Gastrocnemius medialis (tissue), 4 donors: ENCODE data around the gene SMAD2. TPM values are rescaled to one million over a fixed set of nuclear protein-coding genes. Genes with fewer than 3 reads are reported as not detected.

ENCODE experiments used
- ATAC-seq, 2 donors: fragments of 150-250 bp; one replicate each; pipeline ENCODE4 v1.9.1; 2016
- DNase-seq, 2 donors: peaks; one replicate each; pipeline ENCODE4 v3.0.0-alpha.2; 2019
- H3K27ac ChIP-seq, 4 donors: fragments of 200-600 bp; sonication (generic); 1 replicate in 1 of 4; 2 replicates in 3 of 4; pipeline ENCODE4 v1.5.1; 2016 to 2018; ENCODE audit warnings: mild to moderate bottlenecking in 2 of 4, moderate library complexity in 1 of 4
- H3K27me3 ChIP-seq, 3 donors: fragments of 200-600 bp; sonication (generic) in 2 of 3; 1 replicate in 1 of 3; 2 replicates in 2 of 3; pipeline versions ENCODE4 v1.5.1 to v1.6.0; 2016 to 2019; ENCODE audit warnings: mild to moderate bottlenecking in 1 of 3, moderate library complexity in 1 of 3
- H3K36me3 ChIP-seq, 2 donors: fragments of 200-600 bp; sonication (generic) in 1 of 2; one replicate each; pipeline ENCODE4 v1.5.1; 2017 to 2018
- H3K4me1 ChIP-seq, 2 donors: fragments of 200-600 bp; sonication (generic) in 1 of 2; one replicate each; pipeline ENCODE4 v1.5.1; 2016 to 2017; ENCODE audit warnings: mild to moderate bottlenecking in 2 of 2
- H3K4me3 ChIP-seq, 4 donors: fragments of 200-600 bp; sonication (generic) in 3 of 4; 1 replicate in 1 of 4; 2 replicates in 3 of 4; pipeline ENCODE4 v1.5.1; 2016 to 2019; ENCODE audit warnings: mild to moderate bottlenecking in 2 of 4
- H3K9me3 ChIP-seq, 3 donors: fragments of 200-600 bp; sonication (generic) in 2 of 3; 1 replicate in 1 of 3; 2 replicates in 2 of 3; pipeline ENCODE4 v1.5.1; 2016 to 2019
- CTCF ChIP-seq, 5 experiments: fragments of 450-650 bp in 3 of 5; fragments of 200-600 bp in 2 of 5; sonication (generic) in 2 of 5; IDR thresholded peaks in 4 of 5; conservative IDR thresholded peaks in 1 of 5; 1 replicate in 4 of 5; 2 replicates in 1 of 5; pipeline ENCODE4 v1.5.1; 2016 to 2019; ENCODE audit warnings: antibody characterized with exemption in 5 of 5, mild to moderate bottlenecking in 3 of 5, moderate library complexity in 3 of 5
- POLR2A ChIP-seq, 2 donors: fragments of 450-650 bp; IDR thresholded peaks; one replicate each; pipeline ENCODE4 v1.6.1; 2017; ENCODE audit warnings: antibody characterized with exemption in 2 of 2, mild to moderate bottlenecking in 2 of 2, moderate library complexity in 2 of 2
- in situ Hi-C, 4 donors: fragments of 200-750 bp; cut with MboI; loops; one replicate each; pipeline versions ENCODE4 v1.15.0 to v1.8.0; 2017; ENCODE audit warnings: low sequenced_read_pairs in 4 of 4
- intact Hi-C: fragments of 100-400 bp; cut with DNase I; formaldehyde crosslinking; loops from one replicate; pipeline ENCODE4 v1.15.1; 2023; ENCODE audit warnings: low total_unique reads
- total RNA-seq, 4 donors: library from RNA; depleted of rRNA; stranded (reverse); fragments of >200 nt; gene quantifications; one replicate each; pipeline versions ENCODE4 v1.1.0 to v1.2.3, GENCODE V29; 2016

The SMAD2 gene
- total RNA-seq, 4 donors from 2014 or later, result 53.6 to 67.7 (median 61.3) TPM

- in situ Hi-C loops, result no loop called here
- TF ChIP-seq POLR2A (IDR thresholded peaks at IDR 0.05) (no peak), CTCF (IDR thresholded peaks at IDR 0.05 in 4 of 5, conservative IDR thresholded peaks at IDR 0.05 in 1 of 5) (no peak)
- Histone ChIP-seq H3K27me3 (no peaks in the 10 kb centered on the region), H3K4me3 (no peak overlapping the region), H3K27ac (no peak overlapping the region), H3K36me3 (no peaks in the 10 kb centered on the region), H3K4me1 (peaks cover 0 to 8% of the 10 kb centered on the region in 2 donors), H3K9me3 (no peaks in the 10 kb centered on the region)
- ATAC-seq (no peak), DNase-seq (no peak)
- intact Hi-C loops, result no loop called here
Measured at GRCh38 chr18:47950511-47950910, 20.1 kb upstream of the SMAD2 start.

DNA sequence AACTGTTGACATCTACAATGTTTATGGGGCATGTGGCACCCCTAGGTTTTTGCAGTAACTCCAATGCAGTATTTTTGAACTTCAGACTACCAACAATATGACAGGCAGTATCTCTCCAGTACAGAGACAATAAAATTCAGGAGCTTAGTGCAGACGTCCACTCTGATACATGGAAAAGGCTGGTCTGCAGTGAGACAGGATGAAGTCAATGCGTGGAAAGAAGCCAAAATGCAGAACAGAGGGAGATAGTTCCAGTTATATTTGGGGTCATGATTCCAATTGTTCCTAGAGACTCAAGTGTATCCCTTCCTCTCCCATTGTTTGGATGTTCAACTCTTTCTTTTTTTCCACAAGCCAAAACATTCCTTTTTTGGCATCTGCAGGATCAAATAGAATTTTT is 18.7 kb upstream of the SMAD2 start:
- Histone ChIP-seq H3K27ac (no peak overlapping the region), H3K36me3 (no peaks in the 10 kb centered on the region), H3K27me3 (no peaks in the 10 kb centered on the region), H3K9me3 (no peaks in the 10 kb centered on the region), H3K4me3 (no peak overlapping the region), H3K4me1 (peaks cover 0 to 8% of the 10 kb centered on the region in 2 donors)
- DNase-seq (no peak), ATAC-seq (no peak)
- intact Hi-C loops, result no loop called here
- TF ChIP-seq POLR2A (IDR thresholded peaks at IDR 0.05), result no peak
- no peak for TF ChIP-seq CTCF (IDR thresholded peaks at IDR 0.05 in 4 of 5, conservative IDR thresholded peaks at IDR 0.05 in 1 of 5)
- in situ Hi-C loops, result no loop called here

- in situ Hi-C loops (no loop called here), intact Hi-C loops (no loop called here)
- no peak for TF ChIP-seq CTCF (IDR thresholded peaks at IDR 0.05 in 4 of 5, conservative IDR thresholded peaks at IDR 0.05 in 1 of 5)
- TF ChIP-seq POLR2A (IDR thresholded peaks at IDR 0.05), result no peak
- H3K27me3 ChIP-seq, result no peaks in the 10 kb centered on the region
- no peak overlapping the region for H3K4me3 ChIP-seq
- no peak for DNase-seq
- ATAC-seq, result no peak
- no peaks in the 10 kb centered on the region for H3K36me3 ChIP-seq
- no peaks in the 10 kb centered on the region for H3K9me3 ChIP-seq
- no peaks in the 10 kb centered on the region for H3K4me1 ChIP-seq
- no peak overlapping the region for H3K27ac ChIP-seq
Measured at GRCh38 chr18:47946889-47947288, 16.4 kb upstream of the SMAD2 start.

DNA sequence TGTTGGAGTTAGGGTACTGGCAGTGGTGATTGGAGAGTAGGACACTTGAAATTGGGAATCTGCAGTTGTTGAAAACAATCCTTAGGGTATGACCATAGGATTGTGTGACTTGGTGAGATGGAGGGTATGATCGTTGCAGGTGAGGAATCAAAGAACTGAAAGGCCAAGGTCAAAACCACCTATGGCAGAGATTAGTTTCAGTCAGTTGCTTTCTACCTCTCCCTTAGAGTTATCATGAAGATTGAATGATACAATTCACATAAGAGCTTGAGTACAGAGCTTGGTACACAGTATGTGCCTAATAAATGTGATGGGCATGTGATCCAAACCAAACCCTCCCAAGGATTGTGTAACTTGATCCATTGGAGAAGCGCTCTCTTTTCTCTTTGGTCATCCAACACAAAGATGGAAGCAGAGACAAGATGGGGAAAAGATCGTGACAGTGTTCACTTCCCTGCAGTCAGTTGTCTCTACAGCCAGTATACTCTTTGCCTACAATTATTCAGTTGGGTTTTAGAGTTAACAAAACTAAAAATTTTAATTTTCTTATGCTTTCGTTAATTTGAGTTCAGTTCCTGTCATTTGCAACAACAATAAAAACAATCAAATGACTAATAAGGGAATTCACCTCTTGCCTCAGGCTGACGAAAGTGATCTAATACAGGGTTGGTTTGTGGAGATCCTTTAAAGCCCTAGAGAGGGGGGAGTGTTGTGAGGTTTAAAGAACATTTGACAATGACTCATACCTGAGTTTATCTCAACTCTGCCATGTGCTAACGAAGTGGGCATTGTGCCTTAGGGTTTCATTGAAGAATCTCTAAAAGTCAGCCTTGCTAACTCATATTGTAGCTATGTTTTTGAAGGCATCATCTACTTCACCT is 14.8 kb upstream of the SMAD2 start:
- ATAC-seq (no peak), DNase-seq (no peak)
- no peaks in the 10 kb centered on the region for H3K36me3 ChIP-seq
- H3K9me3 ChIP-seq, result no peaks in the 10 kb centered on the region
- no peaks in the 10 kb centered on the region for H3K4me1 ChIP-seq
- H3K27ac ChIP-seq, result no peak overlapping the region
- no peaks in the 10 kb centered on the region for H3K27me3 ChIP-seq
- intact Hi-C loops (no loop called here), in situ Hi-C loops (no loop called here)
- TF ChIP-seq CTCF (IDR thresholded peaks at IDR 0.05 in 4 of 5, conservative IDR thresholded peaks at IDR 0.05 in 1 of 5) (no peak), POLR2A (IDR thresholded peaks at IDR 0.05) (no peak)
- no peak overlapping the region for H3K4me3 ChIP-seq
